HG03060 (cell line): Measurements from ENCODE around the gene BABAM2.
"Not testable (repeated sequence)": the region's sequence is repeated elsewhere in the genome, so short reads cannot be mapped to it uniquely, and the experiment has no call there.

ENCODE experiments used
- ATAC-seq: cut with Tn5 transposase; IDR thresholded peaks from one replicate; pipeline ENCODE4 v1.9.1; 2021; ENCODE audit warnings: low read depth, moderate number of reproducible peaks; ENCODE audit not compliant: unreplicated experiment

Gene BABAM2

DNA sequence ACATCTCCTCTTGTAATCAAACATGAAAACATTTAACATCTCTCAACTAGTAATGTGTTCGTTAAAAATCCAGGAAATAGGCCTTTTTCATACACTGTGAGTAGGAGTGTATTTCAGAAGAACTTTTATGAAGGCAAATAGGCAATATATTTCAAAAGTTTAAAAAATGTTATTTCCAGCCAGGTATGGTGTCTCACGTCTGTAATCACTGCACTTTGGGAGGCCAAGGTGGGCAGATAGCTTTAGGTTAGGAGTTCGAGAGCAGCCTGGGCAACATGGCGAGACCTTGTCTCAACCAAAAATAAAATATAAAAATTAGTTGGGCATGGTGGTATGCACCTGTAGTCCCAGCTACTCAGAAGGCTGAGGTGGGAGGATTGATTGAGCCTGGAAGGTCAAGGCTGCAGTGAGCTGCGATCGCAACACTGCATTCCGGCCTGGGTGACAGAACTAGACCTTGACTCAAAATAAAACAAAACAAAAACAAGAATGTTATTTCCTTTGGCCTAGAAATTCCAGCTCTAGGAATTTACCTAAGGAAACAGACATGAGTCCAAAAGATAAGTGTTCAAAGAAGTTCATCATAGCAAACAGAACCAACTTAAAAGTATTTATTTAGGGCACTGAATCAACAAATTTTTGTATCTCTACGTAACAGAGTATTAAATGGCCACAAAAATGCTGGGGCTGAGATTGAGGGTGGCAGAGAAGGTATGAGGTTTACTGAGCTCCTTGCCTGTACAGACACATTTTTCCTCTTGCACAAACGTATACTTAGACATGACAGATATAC, 15.2 kb upstream of the BABAM2 start:
- no peak for ATAC-seq

DNA sequence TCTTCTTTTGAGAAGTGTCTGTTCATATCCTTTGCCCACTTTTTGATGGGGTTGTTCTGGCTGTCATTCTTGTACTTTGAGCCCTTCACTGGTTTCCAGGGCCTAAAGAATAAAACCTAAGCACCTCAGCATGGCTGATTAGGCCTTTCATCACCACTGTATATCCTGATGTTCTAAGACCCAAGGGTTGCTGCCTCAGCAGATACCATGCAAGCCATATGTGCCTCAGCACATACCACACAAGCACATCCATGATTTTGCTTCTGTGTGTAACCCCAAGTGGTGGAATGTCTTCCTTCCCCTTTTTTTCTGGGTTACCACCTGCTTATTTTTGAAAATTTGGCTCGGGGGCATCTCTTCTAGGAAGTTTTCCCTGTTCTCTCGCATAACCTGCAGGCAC, 11.7 kb upstream of the BABAM2 start:
- ATAC-seq: no peak

DNA sequence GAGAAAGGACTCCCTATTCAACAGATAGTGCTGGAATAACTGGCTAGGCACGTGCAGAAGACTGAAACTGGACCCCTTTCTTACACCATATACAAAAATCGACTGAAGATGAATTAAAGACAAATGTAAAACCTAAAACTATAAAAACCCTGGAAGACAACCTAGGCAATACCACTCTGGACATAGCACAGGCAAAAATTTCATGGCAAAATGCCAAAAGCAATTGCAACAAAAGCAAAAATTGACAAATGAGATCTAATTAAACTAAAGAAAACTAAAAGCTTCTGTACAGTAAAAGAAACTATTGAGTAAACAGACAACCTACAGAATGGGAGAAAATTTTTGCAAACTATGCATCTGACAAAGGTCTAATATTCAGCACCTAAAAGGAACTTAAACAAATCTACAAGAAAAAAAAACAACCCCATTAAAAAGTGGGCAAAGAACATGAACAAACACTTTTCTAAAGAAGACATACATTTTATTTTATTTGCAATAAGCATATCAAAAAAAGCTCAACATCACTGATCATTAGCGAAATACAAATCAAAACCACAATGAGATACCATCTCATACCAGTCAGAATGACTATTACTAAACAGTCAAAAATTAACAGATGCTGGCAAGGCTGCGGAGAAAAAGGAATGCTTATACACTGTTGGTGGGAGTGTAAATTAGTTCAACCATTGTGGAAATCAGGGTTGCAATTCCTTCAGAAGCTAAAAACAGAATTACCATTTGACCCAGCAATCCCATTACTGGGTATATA, 8.5 kb upstream of the BABAM2 start:
- not testable (repeated sequence) for ATAC-seq

DNA sequence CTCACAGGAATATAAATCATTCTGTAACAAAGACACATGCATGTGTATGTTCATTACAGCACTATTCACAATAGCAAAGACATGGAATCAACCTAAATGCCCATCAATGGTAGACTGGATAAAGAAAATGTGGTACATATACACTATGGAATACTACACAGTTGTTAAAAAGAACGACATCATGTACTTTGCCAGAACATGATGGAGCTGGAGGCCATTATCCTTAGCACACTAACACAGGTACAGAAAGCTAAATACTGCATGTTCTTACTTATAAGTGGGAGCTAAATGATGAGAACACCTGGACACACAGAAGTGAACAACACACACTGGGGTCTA, 8.0 kb upstream of the BABAM2 start:
- ATAC-seq: not testable (repeated sequence)

DNA sequence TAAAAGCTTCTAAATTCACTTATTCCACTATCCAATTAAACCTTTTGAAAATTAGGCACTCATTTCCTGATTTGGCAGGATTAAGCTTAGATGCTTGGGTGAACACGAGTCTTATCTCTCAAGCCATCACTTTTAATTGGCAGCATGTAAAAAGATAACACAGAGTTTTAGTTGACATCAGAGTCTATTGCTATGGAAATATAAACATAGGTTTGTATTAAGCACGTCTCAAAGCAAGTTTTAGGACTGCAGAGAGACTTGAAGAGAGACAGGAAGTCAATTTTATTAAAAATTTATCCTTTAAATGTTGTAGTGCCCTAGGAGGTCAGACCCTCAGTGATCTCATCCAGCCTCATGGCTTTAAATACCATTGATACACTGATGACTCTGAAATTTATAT, 5.9 kb upstream of the BABAM2 start:
- no peak for ATAC-seq

DNA sequence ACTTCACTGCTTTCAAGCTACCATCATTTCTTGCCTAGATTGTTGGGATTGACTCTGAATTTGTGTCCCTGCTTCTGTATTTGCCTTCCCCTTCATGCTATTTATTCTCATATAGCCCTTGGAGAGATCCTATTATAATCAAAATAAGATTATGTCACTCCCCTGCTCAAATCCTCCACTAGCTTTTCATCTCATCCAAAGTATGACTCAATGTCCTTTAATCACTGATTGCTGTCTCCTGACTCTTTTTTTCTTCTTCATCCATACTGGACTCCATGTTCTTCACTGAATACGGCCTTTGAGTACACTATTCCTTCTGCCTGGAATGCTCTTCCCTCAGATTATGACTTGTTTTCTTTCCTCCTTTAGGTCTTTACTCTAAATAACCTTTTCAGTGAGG, 5.3 kb upstream of the BABAM2 start:
- no peak for ATAC-seq

DNA sequence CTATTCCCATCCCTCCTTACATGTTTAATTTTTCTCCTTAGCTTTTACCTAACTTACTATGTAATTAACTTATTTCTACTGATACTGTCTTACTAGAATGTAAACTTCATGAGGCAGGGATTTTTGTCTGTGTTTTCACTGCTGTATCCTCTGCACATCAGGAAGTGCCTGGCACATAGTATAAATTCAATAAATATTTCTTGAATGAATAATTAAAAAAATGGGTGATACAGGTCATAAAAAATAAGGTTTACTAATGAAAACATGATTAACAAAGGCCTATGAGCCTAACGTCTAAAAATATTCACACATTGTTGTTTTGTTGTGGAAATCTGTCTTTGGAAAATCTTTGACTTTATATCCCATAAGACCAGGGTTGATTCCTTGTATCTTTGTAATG, 4.9 kb upstream of the BABAM2 start:
- no peak for ATAC-seq

DNA sequence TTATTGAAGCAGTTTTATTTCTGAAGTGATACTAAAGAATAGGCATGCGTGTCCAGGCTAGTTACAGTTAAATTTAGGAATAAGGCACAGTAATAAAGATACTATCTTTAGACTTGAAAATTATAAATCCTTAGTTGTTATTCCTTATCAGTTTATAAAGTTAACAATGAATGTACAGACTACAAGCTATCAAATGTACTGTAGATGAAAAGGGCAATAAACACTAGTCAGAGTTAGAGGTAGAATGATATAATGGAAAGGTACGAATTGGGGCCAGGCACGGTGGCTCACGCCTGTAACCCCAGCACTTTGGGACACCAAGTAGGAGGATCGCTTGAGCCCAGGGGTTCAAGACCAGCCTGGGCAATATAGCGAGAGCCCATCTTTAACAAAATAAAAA, 4.2 kb upstream of the BABAM2 start:
- no peak for ATAC-seq

DNA sequence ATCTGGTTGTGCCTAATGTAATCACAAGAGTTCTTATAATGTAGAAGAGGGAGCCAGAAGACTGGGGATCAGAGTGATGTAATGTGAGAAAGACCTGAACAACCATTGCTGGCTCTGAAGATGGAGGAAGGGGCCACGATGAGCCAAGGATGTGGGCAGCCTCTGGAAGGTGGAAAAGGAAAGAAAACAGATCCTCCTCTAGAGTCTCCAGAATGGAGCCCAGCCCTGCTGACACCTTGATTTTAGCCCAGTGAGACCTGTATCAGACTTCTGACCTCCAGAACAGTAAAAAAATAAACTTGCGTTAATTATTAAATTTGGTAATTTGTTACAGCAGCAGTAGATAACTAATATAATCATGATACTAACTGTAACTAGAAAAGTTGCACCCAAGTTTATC, 3.4 kb upstream of the BABAM2 start:
- ATAC-seq: no peak

DNA sequence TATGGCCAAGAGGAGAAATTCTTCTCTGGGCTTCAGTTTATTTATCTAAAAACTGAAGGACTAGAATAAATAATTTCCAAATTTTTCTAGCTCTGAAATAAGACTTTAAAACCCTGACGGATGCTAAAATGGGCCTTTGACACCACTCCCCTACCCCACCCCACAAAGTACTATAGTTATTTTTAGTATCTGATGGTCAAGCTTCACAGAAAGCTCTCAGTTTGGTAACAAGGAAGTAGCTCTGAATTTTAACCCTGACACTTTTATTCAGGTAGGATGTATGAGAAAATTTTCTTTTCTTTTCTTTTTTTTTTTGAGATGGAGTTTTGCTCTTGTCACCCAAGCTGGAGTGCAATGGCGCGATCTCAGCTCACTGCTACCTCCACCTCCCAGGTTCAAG, 2.7 kb upstream of the BABAM2 start:
- no peak for ATAC-seq

DNA sequence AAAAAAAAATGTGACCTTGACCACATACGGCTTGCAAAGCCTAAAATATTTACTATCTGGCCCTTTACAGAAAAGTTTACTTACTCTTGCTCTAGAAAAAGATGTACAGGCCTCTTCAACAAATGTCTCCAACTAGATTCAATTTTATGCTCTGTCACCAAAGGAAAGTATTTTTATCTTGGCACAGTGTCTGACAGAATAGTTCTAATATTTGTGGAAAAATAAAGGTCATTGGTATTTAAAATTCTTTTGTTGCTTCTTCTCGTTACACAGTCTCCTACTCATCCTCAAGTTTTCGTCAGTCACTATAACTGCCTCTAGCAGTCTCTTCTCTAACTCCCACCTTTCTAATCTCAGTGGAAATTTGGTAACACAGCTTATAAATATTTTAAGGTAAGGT, 1.7 kb upstream of the BABAM2 start:
- no peak for ATAC-seq

DNA sequence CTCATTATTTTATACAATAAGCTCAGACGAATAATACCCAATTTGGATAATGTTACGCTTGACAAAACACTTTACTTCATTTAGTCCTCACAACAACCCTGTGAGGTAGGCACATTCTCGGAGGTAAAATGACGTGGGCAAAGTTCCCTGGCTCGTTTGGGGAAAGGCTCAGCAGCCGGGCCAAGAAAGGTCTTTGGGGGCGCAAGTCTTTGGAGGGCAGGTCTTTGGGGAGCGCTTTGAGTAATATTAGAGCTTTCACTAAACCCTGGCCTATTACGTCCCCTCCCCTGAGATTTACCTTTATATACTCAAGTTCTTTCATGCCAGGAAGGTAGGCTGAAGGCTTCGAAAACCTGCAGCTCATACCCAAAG, 769 bp upstream of the BABAM2 start:
- ATAC-seq: no peak

DNA sequence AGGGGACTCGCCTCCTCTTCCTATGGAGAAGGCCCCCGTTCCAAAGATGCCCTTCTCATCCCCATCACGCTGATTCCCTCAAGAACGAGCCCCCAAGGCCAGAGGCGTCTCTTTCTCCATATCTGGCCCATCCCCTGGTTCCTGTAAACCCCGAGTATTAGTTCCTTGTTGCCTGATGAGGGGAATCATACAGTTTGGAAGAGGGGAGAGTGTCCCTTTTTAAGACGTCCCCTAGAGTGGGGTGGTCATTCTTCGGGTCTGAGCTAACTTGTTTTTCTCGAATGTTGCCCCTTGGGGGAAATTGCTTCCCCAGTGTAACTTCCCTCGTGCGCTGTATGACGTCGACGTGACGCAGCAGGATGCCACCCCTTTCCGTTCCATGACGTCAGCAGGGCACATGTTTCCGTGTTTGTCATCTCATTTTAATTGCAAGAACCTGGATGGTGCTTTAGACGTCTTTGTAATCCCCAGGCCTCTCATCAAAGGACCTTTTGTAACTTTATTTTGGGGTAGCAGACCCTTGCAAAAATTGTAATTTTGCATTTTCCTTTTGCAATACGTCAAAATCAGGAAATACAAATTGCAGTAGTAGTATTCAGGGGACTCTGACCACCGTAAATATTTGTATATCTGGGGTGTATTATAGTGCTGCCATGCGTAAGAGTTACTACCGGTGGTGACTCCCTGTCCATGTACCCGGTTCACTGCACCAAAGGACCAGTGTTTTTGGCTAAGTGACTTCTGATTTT, 569 bp downstream of the BABAM2 start:
- peak; percentile 15 for ATAC-seq

DNA sequence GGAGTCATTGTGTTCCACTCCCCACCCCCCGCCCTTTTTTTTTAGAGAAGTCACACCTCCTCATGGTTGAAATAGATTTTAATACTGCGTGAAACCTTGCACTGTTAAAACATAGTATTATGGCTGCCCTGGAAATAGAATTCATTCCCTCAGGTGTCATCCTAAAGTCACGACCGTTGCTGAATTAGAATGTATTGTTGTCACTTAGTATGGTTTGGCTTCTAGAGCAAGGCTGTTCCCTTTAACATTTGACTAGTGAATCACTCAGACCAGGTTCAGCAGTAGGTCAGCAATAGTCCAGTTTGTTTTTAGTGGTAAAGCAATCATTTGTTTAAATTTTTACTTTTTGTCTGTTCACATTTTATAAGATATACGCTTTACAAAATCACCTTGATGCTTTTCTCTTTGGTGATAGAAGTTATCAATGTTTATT, 1.2 kb downstream of the BABAM2 start:
- no peak for ATAC-seq

DNA sequence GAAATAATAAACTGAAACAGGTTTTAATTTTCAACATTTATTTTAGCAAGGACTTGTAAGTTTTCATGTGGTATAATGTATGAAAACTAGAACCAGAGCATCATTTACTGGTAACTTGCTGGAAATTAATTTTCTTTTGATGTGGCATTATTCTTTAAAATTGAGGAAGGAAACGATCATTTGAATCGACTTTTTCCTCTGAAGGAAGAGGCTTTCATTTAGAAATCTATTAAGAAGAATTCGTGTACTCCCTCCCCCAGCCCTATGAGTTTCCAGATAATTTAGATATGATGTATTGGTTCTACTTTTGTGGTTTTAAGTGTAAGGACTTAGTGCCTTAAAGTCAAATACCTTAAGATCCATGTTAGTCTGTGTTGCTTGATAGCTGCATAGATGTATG, 2.5 kb downstream of the BABAM2 start:
- no peak for ATAC-seq

DNA sequence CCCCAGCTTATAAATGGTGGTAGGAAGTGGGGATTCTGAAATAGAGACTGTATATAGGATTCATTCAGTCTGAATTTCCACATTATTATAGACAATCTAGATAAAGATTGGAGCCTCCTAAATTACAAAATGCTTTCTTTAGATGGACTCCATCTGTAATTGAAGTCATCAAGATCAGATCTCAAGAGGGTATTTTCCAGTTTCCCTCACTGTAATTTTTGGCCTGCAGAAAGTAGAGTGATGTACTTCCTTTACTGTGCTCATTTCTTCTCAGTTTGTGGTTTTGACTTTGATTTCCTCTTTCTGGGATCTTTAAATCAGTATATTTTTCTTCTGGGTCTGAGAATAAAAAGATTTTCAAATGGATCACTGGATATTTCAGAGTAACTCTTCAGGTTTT, 7.2 kb downstream of the BABAM2 start:
- no peak for ATAC-seq

DNA sequence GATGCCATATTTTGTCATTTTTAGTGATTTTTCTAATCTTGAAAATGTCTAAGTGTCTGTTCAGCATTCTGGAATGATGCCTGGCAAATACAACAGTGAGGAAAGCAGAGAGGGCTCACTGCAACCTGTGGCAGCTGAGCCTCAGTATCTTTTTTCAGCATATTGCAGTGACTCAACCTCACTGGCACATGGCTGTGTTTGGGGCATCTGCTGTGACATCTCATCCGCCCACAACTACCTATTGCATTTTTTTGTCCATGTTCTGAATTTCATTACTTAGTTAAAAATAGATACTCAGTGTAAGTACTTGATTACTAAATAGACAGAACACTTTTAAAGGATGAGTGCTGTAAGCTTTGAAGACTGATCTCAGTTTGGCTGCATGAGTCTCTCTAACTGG, 10.7 kb downstream of the BABAM2 start:
- ATAC-seq: no peak

DNA sequence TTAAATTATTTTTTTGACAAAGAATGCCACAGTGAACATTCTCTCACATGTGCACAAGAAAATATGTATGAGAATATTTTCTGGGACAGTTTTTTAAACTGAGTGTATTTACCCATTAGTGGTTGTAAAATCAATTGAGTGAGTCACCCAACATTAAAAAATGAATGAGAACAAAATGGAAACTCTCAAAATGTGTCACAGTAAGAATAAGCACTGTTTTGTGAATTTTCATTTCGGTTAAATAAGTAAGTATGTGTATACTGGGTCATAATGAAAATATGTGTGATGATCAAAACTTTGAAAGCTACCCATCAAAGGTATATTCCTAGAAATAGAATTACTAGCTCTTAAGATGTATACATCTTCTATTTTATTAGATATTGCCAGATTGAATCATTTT, 11.6 kb downstream of the BABAM2 start:
- ATAC-seq: no peak

DNA sequence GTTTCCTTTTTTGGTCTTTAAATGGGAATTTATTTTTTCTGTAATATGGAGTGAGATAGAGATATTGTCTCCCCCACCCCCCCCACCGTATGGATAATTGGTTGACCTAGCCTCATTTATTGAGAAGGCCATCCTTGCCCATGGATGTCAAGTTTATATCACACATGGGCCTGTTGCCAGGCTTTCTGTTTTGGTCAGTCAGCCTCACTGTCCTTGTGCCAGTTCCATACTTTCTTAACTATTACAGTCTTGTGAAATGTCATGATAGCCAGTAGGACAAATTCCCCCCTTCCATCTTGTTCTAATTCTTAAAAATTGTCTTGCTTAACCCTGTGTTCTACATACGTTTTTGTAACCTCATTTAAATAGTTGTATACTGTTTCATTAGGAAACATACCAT, 12.5 kb downstream of the BABAM2 start:
- ATAC-seq: no peak

DNA sequence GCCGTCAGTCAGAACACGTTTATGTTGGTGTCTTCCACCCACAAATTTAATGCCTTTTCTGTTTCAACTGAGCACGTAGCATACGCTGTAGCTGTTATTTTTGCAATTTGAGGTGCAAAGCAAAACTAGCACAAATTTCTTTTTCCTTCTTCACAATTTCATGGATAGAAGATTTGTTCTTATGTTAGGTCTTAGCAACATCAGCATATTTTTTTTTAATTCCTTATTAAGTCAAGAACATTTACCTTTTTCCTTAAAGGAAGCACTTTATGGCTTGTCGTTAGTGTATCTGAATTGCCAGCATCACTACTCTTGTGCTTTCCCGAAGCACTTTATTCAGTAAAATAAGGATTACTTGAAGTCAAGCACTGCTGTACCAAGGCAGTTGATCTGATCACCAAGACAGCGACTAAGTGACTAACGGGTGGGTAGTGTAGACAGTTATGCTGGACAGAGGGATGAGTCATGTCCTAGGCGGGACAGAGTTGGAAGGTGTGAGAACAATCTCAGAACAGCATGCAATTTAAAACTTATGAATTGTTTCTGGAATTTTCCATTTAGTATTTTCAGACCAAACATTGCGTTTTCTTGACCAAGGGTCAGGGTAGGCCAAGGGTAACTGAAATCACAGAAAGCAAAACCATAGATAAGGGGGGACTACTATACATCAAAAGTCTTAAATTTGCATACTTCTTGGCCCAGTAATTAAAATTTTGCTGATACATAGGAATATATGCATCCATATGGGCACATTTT, 13.3 kb downstream of the BABAM2 start:
- no peak for ATAC-seq

DNA sequence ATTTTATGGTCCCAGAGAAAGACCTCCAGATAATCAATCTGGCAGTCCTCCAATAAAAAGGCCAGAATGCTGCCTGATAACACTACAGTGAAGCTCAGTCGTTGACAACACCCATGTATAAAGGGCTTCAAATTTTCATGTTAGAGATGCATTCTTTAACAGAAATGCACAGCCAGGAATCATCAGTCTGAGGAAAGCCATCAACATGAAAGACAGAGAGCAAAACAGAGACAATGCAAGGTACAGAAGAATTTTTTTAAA, 13.8 kb downstream of the BABAM2 start:
- no peak for ATAC-seq
